ENCODE measurements around the gene ECE2. TPM values are rescaled to one million over a fixed set of nuclear protein-coding genes. Genes with fewer than 3 reads are reported as not detected.

ECE2 gene
- total RNA-seq, 6 experiments from 2014 or later, result not detected

- ATAC-seq (no peak), DNase-seq (no peak)
- Histone ChIP-seq H3K4me1 (peaks cover 3 to 52% (median 22%) of the 10 kb centered on the region in 4 donors), H3K27me3 (no peaks in the 10 kb centered on the region), H3K4me3 (peak overlapping the region; percentile 93 to 98 (median 96)), H3K36me3 (peaks cover 6 to 31% (median 16%) of the 10 kb centered on the region in 4 donors), H3K9me3 (no peaks in the 10 kb centered on the region), H3K27ac (peak overlapping the region in 1 of 3 donors; percentile 42)
- intact Hi-C loops (cut with DNase I), result no loop called here
- TF ChIP-seq CTCF (IDR thresholded peaks at IDR 0.05) (no peak), POLR2A (IDR thresholded peaks at IDR 0.05) (no peak)
- WGBS (ENCODE audit: insufficient coverage, low coverage, low lambda C conversion rate, missing lambda C conversion rate), result 71% methylated on average over 6 of the region's 7 CpGs
Observed at GRCh38 chr3:184316792-184317191, 41.0 kb downstream of the ECE2 start.

- H3K27me3 ChIP-seq, result no peaks in the 10 kb centered on the region
- H3K36me3 ChIP-seq, result peaks cover 9 to 35% (median 20%) of the 10 kb centered on the region in 4 donors
- ATAC-seq (no peak), DNase-seq (no peak)
- peaks cover 3 to 56% (median 24%) of the 10 kb centered on the region in 4 donors for H3K4me1 ChIP-seq
- no peak for TF ChIP-seq CTCF (IDR thresholded peaks at IDR 0.05)
- no peak for TF ChIP-seq POLR2A (IDR thresholded peaks at IDR 0.05)
- intact Hi-C loops (cut with DNase I), result no loop called here
- peak overlapping the region; percentile 93 to 98 (median 96) for H3K4me3 ChIP-seq
- 20% methylated on average over 4 of the region's 5 CpGs for WGBS (ENCODE audit: insufficient coverage, low coverage, low lambda C conversion rate, missing lambda C conversion rate)
- H3K9me3 ChIP-seq, result no peaks in the 10 kb centered on the region
- peak overlapping the region in 1 of 3 donors; percentile 42 for H3K27ac ChIP-seq
Observed at GRCh38 chr3:184317201-184317600, 41.4 kb downstream of the ECE2 start.

GRCh38 chr3:184320104-184320445 lies 44.3 kb downstream of the ECE2 start:
- peak; percentile 82 to 91 (median 84) for ATAC-seq
- Histone ChIP-seq H3K9me3 (no peaks in the 10 kb centered on the region), H3K27ac (peak overlapping the region; percentile 34 to 83 (median 58)), H3K27me3 (no peaks in the 10 kb centered on the region), H3K4me3 (peak overlapping the region; percentile 18 to 46 (median 28)), H3K36me3 (peaks cover 22 to 64% (median 44%) of the 10 kb centered on the region in 4 donors), H3K4me1 (peaks cover 3 to 67% (median 25%) of the 10 kb centered on the region in 4 donors)
- WGBS (ENCODE audit: insufficient coverage, low coverage, low lambda C conversion rate, missing lambda C conversion rate), result 0% methylated on average over 4 of the region's 4 CpGs
- TF ChIP-seq POLR2A (IDR thresholded peaks at IDR 0.05) (no peak), CTCF (IDR thresholded peaks at IDR 0.05) (no peak)
- peak; percentile 98 to 99 (median 98) for DNase-seq
- intact Hi-C loops (cut with DNase I), result no loop called here

- Histone ChIP-seq H3K9me3 (no peaks in the 10 kb centered on the region), H3K4me3 (no peak overlapping the region), H3K27me3 (no peaks in the 10 kb centered on the region), H3K27ac (peak overlapping the region in 1 of 3 donors; percentile 83), H3K4me1 (peaks cover 3 to 61% (median 25%) of the 10 kb centered on the region in 4 donors), H3K36me3 (peaks cover 35 to 79% (median 59%) of the 10 kb centered on the region in 4 donors)
- 91% methylated on average over 5 of the region's 5 CpGs for WGBS (ENCODE audit: insufficient coverage, low coverage, low lambda C conversion rate, missing lambda C conversion rate)
- no peak for DNase-seq
- ATAC-seq, result no peak
- TF ChIP-seq POLR2A (IDR thresholded peaks at IDR 0.05), result no peak
- no peak for TF ChIP-seq CTCF (IDR thresholded peaks at IDR 0.05)
- intact Hi-C loops (cut with DNase I), result no loop called here
Observed at GRCh38 chr3:184321666-184322065, 45.8 kb downstream of the ECE2 start.

All from right lobe of liver (tissue), 6 donors.